GM18520 (cell line): ENCODE data around the gene HECTD2.
"Not testable (repeated sequence)": the region's sequence is repeated elsewhere in the genome, so short reads cannot be mapped to it uniquely, and the experiment has no call there.

ENCODE experiments used
- ATAC-seq: cut with Tn5 transposase; IDR thresholded peaks from one replicate; pipeline ENCODE4 v1.9.1; 2021; ENCODE audit not compliant: unreplicated experiment

The HECTD2 gene

GRCh38 chr10:91409869-91410637 lies at the start of gene HECTD2:
HECTD2 (plus strand) TSS chr10:91410344; CDS start chr10:91410439, 95 bp downstream.
- ATAC-seq: peak; percentile 82

GRCh38 chr10:91360461-91360860 lies 49.7 kb upstream of the HECTD2 start:
- ATAC-seq: no peak

- ATAC-seq: not testable (repeated sequence)
Measured at GRCh38 chr10:91365519-91365918, 44.6 kb upstream of the HECTD2 start.

GRCh38 chr10:91366704-91367103 lies 43.4 kb upstream of the HECTD2 start:
- ATAC-seq: no peak

- no peak for ATAC-seq
Measured at GRCh38 chr10:91367127-91367531, 43.0 kb upstream of the HECTD2 start.

- ATAC-seq: no peak
Measured at GRCh38 chr10:91367558-91367957, 42.6 kb upstream of the HECTD2 start.

- not testable (repeated sequence) for ATAC-seq
Measured at GRCh38 chr10:91369978-91370589, 40.1 kb upstream of the HECTD2 start.

- ATAC-seq: no peak
Measured at GRCh38 chr10:91374052-91374451, 36.1 kb upstream of the HECTD2 start.

- ATAC-seq: no peak
Measured at GRCh38 chr10:91378061-91378460, 32.1 kb upstream of the HECTD2 start.

- no peak for ATAC-seq
Measured at GRCh38 chr10:91380873-91381256, 29.3 kb upstream of the HECTD2 start.

- ATAC-seq: no peak
Measured at GRCh38 chr10:91381257-91381891, 28.8 kb upstream of the HECTD2 start.

GRCh38 chr10:91385306-91386085 lies 24.6 kb upstream of the HECTD2 start:
- no peak for ATAC-seq

- peak; percentile 90 for ATAC-seq
Measured at GRCh38 chr10:91389636-91390512, 20.3 kb upstream of the HECTD2 start.

GRCh38 chr10:91390513-91390825 lies 19.7 kb upstream of the HECTD2 start:
- not testable (repeated sequence) for ATAC-seq

- no peak for ATAC-seq
Measured at GRCh38 chr10:91391920-91392319, 18.2 kb upstream of the HECTD2 start.

- no peak for ATAC-seq
Measured at GRCh38 chr10:91406322-91406721, 3.8 kb upstream of the HECTD2 start.

- peak; percentile 8 for ATAC-seq
Measured at GRCh38 chr10:91409069-91409868, 875 bp upstream of the HECTD2 start.

- no peak for ATAC-seq
Measured at GRCh38 chr10:91410638-91411371, 661 bp downstream of the HECTD2 start.

- ATAC-seq: no peak
Measured at GRCh38 chr10:91411621-91412020, 1.5 kb downstream of the HECTD2 start.
